SKM-1 (cell line): ENCODE data around the gene CYGB.

Experiments
- DNase-seq: peaks from one replicate; lab custom pipeline; 2025; ENCODE audit not compliant: unreplicated experiment; lab: John Stamatoyannopoulos, UW

CYGB gene

DNA sequence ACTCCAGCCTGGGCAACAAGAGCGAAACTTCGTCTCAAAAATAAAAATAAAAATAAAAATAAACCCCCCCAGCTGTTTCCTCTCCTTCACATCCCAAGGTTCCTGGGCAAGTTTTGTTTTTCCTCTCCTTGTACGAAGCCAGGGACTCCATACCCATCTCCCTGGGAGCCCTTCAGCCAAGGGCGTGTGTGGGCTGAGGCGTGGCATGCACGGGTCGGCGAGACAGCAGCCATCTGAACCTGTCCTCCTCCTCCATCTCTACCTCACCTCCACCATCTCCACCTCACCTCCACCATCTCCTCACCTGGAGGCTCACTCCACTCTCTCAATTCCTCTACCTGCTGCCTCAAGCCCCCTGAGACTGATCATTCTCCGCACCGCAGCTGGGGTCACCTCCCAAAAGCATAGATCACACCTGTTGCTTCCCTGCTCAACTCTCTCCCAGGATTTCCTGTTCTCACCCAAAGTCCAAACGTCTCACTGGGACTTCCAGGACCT, 53.2 kb downstream of the CYGB start:
- no peak for DNase-seq

GRCh38 chr17:76481071-76481655, 56.3 kb downstream of the CYGB start:
- DNase-seq, result no peak

DNA sequence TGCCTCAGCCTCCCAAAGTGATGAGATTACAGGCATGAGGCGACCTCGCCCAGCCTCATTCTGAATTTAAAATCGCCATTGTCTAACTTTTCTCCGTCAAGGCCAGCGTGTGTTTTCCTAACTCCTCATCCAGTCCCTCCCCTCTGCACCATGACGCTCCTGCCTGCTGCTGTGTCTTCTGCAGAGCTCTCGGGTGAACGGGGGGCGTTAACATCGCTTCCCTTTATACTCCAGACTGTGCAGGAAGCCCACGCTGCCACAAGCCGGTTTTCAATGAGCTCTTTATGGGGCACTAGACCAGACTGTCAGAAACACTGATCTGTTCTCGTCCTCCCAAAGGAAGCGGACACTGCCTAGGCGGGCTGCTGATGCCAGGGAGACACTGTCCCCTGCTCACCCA, 56.9 kb downstream of the CYGB start:
- no peak for DNase-seq

DNA sequence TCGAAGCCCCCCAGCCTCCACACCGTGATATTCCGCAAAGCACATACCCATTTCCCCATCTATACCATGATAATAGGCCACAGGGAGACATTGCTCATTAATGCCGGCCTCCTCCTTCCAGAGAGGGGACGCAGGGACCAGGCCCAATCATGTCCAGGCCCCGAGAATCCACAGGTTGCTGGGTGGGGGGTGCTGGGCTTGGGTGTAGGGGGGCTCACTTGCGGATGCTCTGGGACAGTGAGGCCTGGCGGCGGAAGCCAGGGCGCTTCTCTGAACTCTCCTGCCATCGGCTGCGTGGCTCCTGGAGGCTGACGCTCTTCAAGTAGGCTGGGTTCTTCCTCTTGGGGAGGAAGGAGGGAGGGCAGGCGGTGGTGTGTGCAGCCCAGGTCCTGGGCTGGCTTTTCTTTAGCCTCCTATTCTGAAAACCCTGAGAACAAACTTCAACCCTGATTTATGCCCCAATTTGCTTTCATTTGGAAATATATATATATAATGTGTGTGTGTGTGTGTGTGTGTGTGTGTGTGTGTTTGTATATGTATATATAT, 57.9 kb downstream of the CYGB start:
- no peak for DNase-seq

DNA sequence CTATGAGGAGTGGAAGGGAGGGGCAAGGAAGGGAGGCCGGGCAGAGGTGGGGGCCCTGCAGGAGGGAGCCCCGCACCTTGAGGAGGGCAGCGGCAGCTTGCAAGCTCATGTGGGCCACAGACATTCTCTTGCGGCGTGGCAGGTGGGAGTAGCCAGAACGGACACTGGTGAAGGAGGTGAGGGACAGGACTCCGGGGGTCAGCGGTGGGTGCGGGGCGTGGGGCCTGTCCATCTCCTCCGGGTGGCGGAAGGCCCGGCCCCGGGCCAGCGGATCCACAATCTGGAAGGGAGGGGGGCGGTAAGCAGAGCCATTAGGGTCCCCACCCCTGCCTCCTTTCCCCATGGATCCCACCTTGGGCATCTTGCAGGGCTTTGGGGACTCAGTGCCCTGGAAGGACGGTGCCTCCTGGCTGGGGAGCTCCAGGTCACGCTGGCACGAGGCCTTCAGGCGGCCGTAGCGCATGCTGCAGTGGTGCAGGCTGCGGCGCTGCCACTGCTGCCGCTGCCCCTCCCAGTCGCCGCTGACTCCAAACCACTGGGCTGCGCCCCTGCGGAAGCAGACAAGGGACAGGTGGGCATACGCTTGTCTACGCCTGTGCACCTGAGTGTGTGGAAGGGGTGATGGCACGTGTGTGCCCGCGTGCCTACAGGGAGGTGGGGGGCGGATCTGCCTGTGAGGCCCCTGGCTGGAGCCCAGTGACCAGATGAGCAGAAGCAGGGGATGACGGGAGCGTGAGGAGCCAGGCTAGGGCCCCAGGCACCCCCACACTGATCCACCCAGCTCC, 58.6 kb downstream of the CYGB start:
- no peak for DNase-seq

DNA sequence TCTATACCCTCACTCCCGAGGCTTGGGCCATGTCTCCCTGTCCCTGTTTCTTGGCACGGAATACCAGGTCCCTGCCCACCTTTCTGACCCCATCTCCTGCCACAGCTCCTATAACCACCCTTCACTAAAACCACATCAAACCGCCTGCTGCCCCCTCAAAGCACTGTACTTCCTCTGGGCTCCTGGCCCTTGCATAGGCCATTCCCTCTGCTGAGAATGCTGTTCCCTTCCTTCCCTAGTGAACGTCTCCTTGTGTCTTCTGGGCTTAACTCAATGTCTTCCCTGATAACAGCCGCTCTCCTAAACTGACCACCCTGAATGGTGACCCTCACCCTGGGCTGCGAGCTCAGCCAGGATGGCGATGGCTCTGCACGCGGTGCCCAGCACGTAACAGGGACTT, 59.4 kb downstream of the CYGB start:
- DNase-seq, result no peak

GRCh38 chr17:76477576-76477975, 59.9 kb downstream of the CYGB start:
- DNase-seq, result no peak
